Measurements from ENCODE around the gene FNBP1. TPM values are rescaled to one million over a fixed set of nuclear protein-coding genes. Genes with fewer than 3 reads are reported as not detected.

The FNBP1 gene
- polyA plus RNA-seq, 3 donors: 37.6 to 60.7 (median 51.4) TPM

GRCh38 chr9:129990269-129991010 is 52.5 kb downstream of the FNBP1 start:
- intact Hi-C loops (cut with micrococcal nuclease): loop anchor here in 1 of 2 donors (10.0 kb wide), 1 partner anchor 46 kb away; no protein-coding TSS in a partner anchor
- Mint-ChIP-seq H3K27me3 (ENCODE audit: low read depth in 3 of 3) (no peaks in the 10 kb centered on the region), H3K4me1 (peaks cover 38% of the 10 kb centered on the region), H3K9me3 (peaks cover 0 to 2% (median 0%) of the 10 kb centered on the region in 7 donors), H3K27ac (peak overlapping the region; percentile 89 to 97 (median 92)), H3K4me3 (peak overlapping the region in 1 of 2 donors; percentile 47), H3K36me3 (peaks cover 37 to 55% of the 10 kb centered on the region in 2 donors)
- H4K20me1 ChIP-seq (ENCODE audit: insufficient read depth, low read length): peaks cover 70% of the 10 kb centered on the region
- H3K27me3 ChIP-seq (ENCODE audit: control insufficient read depth in 2 of 2, insufficient read depth in 2 of 2, low read length in 2 of 2): no peaks in the 10 kb centered on the region
- H3K4me3 ChIP-seq (replicated peaks in 1 of 3; ENCODE audit: low read depth in 2 of 3, low read length in 3 of 3): no peak overlapping the region
- no peak overlapping the region for H2AFZ ChIP-seq (ENCODE audit: insufficient read depth, low read depth, low read length, poor library complexity, severe bottlenecking)
- H3K36me3 ChIP-seq (replicated peaks in 1 of 2; ENCODE audit: control insufficient read depth in 1 of 2, insufficient read depth in 2 of 2, low read length in 2 of 2): peaks cover 6 to 32% of the 10 kb centered on the region in 2 donors
- H3K27ac ChIP-seq (ENCODE audit: low read depth in 1 of 2, low read length in 2 of 2): peak overlapping the region; percentile 53 to 85
- peaks cover 100% of the 10 kb centered on the region for H3K79me2 ChIP-seq (ENCODE audit: insufficient read depth, low read length)
- H3K4me1 ChIP-seq (ENCODE audit: control insufficient read depth in 1 of 2, insufficient read depth in 2 of 2, low read length in 2 of 2): peaks cover 19 to 25% of the 10 kb centered on the region in 2 donors
- peak; percentile 46 to 85 (median 72) for DNase-seq
- TF ChIP-seq, protein P1, sequence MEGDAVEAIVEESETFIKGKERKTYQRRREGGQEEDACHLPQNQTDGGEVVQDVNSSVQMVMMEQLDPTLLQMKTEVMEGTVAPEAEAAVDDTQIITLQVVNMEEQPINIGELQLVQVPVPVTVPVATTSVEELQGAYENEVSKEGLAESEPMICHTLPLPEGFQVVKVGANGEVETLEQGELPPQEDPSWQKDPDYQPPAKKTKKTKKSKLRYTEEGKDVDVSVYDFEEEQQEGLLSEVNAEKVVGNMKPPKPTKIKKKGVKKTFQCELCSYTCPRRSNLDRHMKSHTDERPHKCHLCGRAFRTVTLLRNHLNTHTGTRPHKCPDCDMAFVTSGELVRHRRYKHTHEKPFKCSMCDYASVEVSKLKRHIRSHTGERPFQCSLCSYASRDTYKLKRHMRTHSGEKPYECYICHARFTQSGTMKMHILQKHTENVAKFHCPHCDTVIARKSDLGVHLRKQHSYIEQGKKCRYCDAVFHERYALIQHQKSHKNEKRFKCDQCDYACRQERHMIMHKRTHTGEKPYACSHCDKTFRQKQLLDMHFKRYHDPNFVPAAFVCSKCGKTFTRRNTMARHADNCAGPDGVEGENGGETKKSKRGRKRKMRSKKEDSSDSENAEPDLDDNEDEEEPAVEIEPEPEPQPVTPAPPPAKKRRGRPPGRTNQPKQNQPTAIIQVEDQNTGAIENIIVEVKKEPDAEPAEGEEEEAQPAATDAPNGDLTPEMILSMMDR (IDR thresholded peaks at IDR 0.05): no peak
- WGBS (ENCODE audit: insufficient coverage): 21% methylated on average over 6 of the region's 6 CpGs
- no peak overlapping the region for H3K4me2 ChIP-seq (replicated peaks; ENCODE audit: extremely low read depth, low read length, poor library complexity, severe bottlenecking)
- no peak overlapping the region for H3K9ac ChIP-seq (ENCODE audit: insufficient read depth, low read length, poor library complexity, severe bottlenecking)
- no peaks in the 10 kb centered on the region for H3K9me3 ChIP-seq (replicated peaks in 1 of 2; ENCODE audit: control insufficient read depth in 1 of 2, insufficient read depth in 1 of 2, low read length in 2 of 2)

DNA sequence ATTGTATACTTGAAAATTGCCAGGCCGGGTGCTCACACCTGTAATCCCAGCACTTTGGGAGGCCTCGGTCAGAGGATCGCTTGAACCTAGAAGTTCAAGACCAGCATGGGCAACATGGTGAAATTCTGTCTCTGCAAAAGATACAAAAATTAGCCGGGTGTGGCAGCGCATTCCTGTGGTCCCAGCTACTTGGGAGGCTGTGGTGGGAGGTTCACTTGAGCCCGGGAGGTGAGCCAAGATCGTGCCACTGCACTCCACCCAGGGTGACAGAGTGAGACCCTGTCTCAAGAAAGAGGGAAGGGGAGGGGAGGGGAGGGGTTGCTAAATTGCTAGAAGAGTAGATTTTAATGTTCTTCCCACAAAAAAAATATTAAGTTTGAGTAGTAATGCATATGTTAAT is 53.2 kb downstream of the FNBP1 start:
- H3K27me3 ChIP-seq (ENCODE audit: control insufficient read depth in 2 of 2, insufficient read depth in 2 of 2, low read length in 2 of 2): no peaks in the 10 kb centered on the region
- Mint-ChIP-seq H3K9me3 (peaks cover 0 to 4% (median 3%) of the 10 kb centered on the region in 7 donors), H3K27ac (peak overlapping the region in 6 of 7 donors; percentile 62 to 74 (median 70)), H3K36me3 (peaks cover 41 to 61% of the 10 kb centered on the region in 2 donors), H3K27me3 (ENCODE audit: low read depth in 3 of 3) (no peaks in the 10 kb centered on the region), H3K4me3 (no peak overlapping the region), H3K4me1 (peaks cover 34% of the 10 kb centered on the region)
- peaks cover 72% of the 10 kb centered on the region for H4K20me1 ChIP-seq (ENCODE audit: insufficient read depth, low read length)
- TF ChIP-seq, protein P1 (IDR thresholded peaks at IDR 0.05): no peak
- H3K4me3 ChIP-seq (replicated peaks in 1 of 3; ENCODE audit: low read depth in 2 of 3, low read length in 3 of 3): no peak overlapping the region
- H3K27ac ChIP-seq (ENCODE audit: low read depth in 1 of 2, low read length in 2 of 2): peak overlapping the region in 1 of 2 donors; percentile 20
- no peaks in the 10 kb centered on the region for H3K9me3 ChIP-seq (replicated peaks in 1 of 2; ENCODE audit: control insufficient read depth in 1 of 2, insufficient read depth in 1 of 2, low read length in 2 of 2)
- no peak overlapping the region for H3K4me2 ChIP-seq (replicated peaks; ENCODE audit: extremely low read depth, low read length, poor library complexity, severe bottlenecking)
- 89% methylated on average over 5 of the region's 7 CpGs for WGBS (ENCODE audit: insufficient coverage)
- H3K36me3 ChIP-seq (replicated peaks in 1 of 2; ENCODE audit: control insufficient read depth in 1 of 2, insufficient read depth in 2 of 2, low read length in 2 of 2): peaks cover 6 to 38% of the 10 kb centered on the region in 2 donors
- peaks cover 100% of the 10 kb centered on the region for H3K79me2 ChIP-seq (ENCODE audit: insufficient read depth, low read length)
- H3K9ac ChIP-seq (ENCODE audit: insufficient read depth, low read length, poor library complexity, severe bottlenecking): no peak overlapping the region
- H3K4me1 ChIP-seq (ENCODE audit: control insufficient read depth in 1 of 2, insufficient read depth in 2 of 2, low read length in 2 of 2): peaks cover 15 to 18% of the 10 kb centered on the region in 2 donors
- intact Hi-C loops (cut with micrococcal nuclease): loop anchor here in 1 of 2 donors (10.0 kb wide), 1 partner anchor 45 kb away; no protein-coding TSS in a partner anchor
- H2AFZ ChIP-seq (ENCODE audit: insufficient read depth, low read depth, low read length, poor library complexity, severe bottlenecking): no peak overlapping the region
- no peak for DNase-seq
